ENCODE data around the gene TPPP.
"Not testable (repeated sequence)": the region's sequence is repeated elsewhere in the genome, so short reads cannot be mapped to it uniquely, and the experiment has no call there.

The TPPP gene

DNA sequence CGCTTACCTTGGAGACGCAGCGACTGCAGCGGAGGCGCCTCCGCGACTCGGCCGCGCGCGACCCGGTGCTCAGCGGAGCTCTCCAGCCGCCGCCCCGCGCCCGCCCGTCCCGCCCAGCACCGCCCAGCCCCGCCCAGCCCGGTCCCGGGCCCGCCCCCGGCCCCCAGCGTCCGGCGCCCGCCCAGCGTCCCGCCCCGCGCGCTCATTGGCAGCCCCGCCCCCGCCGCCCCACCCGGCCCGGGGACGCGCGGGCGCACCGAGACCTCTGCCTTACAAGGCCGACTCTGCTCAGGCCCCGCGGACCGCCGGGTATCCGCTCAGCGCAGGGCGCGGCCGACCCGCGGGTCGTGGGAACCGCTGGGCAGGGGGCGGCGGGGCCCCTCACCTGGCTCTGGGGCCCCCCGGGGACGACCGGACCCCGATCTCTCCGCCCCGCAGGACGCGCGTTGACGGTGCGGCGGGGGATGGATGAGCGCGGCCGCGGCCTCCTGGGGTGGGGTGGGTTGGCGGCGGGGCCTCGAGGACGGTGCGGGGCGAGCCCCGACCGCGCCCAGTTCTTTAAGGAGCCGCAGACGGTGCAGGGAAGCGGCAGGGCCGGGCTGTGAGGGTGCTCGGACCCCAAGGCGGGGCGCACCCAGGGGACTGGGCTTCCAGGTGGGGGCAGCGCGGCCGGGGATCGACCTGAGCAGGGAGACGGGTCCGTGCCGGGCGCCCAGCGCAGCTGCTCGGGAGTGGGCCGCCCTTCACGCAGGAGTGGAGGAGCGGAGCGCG is at the start of gene TPPP:
TPPP (minus strand) TSS at position 82 of the 771 bp plus-strand sequence. CDS start 15,292 bp downstream, outside the sequence.
- not testable (repeated sequence) for DNase-seq (ENCODE audit: extremely low read depth, low read depth)

GRCh38 chr5:742276-742675 is 49.1 kb upstream of the TPPP start:
- not testable (repeated sequence) for DNase-seq (ENCODE audit: extremely low read depth, low read depth)

GRCh38 chr5:734145-734544 is 41.0 kb upstream of the TPPP start:
- not testable (repeated sequence) for DNase-seq (ENCODE audit: extremely low read depth, low read depth)

DNA sequence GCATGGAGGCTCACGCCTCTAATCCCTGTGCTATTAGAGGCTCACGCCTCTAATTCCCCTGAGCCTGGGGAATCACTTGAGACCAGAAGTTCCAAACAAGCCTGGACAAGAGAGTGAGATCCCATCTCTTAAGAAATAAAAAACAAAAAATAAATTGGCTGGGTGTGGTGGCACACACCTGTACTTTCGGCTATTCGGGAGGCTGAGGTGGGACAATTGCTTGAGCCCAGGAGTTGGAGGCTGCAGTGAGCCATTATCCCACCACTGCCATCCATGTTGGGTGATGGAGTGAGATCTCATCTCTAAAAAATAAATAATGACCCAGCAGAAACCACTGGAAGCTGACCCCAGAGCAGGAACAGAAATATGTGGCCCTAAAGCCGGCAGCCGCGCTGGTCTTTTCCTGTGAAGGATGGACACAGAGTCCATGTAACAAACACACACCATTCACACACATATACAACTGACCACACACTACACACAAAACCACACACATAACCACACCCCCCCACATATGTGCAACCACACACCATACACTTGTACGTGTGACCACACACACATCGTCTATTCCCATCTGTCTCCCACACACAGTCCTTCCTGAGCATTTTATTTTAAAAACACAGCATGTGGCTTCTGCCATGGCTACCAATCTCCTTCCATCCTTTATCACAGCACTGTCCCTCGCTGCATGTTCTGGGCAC is 39.8 kb upstream of the TPPP start:
- not testable (repeated sequence) for DNase-seq (ENCODE audit: extremely low read depth, low read depth)

- DNase-seq (ENCODE audit: extremely low read depth, low read depth): not testable (repeated sequence)
Measured at GRCh38 chr5:729225-729624, 36.1 kb upstream of the TPPP start.

DNA sequence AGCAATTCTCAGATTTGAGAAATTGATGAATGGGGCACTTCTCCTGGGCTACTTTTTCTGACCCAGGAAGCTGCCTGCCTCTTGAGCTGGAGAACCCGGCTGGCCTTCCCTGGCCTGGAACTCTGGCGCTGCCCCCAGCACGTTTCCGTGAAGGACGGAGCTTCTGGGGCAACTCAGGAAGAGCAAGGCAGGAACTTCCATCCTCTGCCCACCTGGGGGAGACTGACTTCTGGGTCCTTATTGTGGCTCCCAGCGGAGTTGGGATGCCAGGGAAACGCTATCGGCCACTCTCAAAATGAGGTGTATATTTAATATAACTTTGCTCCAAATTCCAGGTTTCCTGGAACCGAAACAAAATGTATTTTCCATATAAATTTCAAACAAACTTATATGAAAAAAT is 33.9 kb upstream of the TPPP start:
- not testable (repeated sequence) for DNase-seq (ENCODE audit: extremely low read depth, low read depth)

DNA sequence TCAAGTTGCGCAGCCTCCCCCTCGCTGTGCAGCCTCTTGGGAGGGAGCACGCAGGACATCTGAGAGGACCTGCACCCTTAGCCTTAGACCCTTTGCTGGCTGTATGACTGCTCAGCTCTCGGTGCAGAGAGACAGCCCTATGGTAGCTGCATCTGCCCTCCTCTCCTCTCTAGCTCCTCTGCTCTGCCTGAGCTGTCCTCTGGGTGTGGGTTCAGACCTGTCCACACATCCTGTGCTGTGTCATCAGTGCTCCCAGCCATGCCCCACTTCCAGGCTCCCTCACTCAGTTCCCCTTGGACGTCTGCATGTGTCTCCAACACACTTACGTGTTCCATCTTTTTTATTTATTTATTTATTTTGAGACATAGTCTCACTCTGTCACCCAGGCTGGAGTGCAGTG is 30.7 kb upstream of the TPPP start:
- DNase-seq (ENCODE audit: extremely low read depth, low read depth): not testable (repeated sequence)

DNA sequence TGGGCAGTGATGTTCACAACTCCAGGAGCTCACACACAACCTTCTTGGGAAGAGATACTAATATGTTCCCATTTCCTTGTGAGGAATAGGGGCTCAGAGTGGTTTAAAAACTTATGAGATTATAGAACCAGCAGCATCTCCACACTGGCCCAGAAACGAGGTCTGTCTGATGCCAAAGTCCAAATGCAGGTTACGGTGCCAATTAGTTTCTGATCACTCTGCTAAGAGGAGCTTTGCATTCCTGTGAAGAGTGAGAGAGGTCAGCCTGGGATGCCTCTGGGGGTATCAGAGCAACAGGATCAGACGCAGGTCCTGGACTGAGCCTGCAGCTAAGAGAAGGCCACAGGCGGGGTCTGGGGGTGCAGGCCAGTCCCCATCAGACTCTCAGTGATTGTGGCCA is 30.2 kb upstream of the TPPP start:
- DNase-seq (ENCODE audit: extremely low read depth, low read depth): not testable (repeated sequence)

DNA sequence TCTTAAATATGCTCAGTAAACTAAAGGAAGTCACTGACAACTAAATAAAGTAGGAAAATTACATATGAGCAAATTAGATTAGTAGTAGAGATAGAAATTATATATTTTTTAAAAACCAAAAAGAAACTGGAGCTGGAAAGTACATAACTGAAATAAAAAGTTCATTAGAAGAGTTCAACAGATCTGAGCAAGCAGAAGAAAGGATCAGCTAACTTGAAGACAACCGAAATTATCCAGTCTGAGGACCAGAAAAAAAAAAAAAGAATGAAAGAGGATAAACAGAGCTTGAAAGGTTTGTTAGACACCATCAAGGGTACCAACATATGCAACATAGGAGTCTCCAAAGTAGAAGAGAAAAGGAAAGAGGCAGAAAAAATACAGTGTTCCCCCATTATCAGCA is 26.2 kb upstream of the TPPP start:
- not testable (repeated sequence) for DNase-seq (ENCODE audit: extremely low read depth, low read depth)

DNA sequence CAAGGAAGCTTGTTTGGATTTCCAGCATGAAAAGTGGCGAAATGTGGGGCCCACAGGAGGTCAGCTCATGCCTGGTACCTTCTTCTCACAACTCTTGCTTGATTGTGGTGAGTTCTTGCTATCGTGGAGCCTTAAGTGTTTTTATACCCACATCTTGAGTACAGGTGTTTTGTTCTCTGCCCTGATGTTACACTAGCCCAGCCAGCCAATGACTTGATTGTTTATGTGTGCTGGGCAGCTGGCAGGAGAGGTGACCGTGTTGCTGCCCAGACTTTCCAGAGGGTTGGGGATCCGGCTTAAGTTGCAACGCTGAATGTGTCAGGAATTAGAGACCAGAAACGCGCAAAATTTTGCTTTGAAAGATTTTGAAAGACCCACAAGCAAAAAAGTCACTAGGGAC is 24.0 kb upstream of the TPPP start:
- TF ChIP-seq, protein P1, sequence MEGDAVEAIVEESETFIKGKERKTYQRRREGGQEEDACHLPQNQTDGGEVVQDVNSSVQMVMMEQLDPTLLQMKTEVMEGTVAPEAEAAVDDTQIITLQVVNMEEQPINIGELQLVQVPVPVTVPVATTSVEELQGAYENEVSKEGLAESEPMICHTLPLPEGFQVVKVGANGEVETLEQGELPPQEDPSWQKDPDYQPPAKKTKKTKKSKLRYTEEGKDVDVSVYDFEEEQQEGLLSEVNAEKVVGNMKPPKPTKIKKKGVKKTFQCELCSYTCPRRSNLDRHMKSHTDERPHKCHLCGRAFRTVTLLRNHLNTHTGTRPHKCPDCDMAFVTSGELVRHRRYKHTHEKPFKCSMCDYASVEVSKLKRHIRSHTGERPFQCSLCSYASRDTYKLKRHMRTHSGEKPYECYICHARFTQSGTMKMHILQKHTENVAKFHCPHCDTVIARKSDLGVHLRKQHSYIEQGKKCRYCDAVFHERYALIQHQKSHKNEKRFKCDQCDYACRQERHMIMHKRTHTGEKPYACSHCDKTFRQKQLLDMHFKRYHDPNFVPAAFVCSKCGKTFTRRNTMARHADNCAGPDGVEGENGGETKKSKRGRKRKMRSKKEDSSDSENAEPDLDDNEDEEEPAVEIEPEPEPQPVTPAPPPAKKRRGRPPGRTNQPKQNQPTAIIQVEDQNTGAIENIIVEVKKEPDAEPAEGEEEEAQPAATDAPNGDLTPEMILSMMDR (IDR thresholded peaks at IDR 0.05; ENCODE audit: low read depth, low read length): no peak
- DNase-seq (ENCODE audit: extremely low read depth, low read depth): no peak

- DNase-seq (ENCODE audit: extremely low read depth, low read depth): not testable (repeated sequence)
Measured at GRCh38 chr5:716740-717139, 23.6 kb upstream of the TPPP start.

DNA sequence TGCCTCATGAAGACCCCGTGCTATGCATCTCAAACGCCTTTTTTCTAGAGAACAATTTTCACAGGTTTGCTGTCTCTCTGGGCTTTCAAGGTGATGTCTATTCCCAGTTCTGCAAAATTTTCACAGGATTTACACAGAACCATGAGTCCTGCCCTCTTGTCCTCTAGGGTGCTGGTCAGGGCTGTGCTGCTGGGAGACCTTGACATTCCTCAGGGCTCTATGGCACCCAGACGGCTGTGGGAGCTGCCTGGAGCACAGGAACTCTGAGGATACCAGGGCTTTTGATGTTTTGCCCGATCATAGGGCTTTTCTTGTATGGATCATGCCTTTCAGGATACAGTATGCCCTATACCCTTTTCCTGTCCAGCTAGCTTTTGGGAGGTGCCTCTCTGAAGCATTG is 22.5 kb upstream of the TPPP start:
- DNase-seq (ENCODE audit: extremely low read depth, low read depth): not testable (repeated sequence)

- DNase-seq (ENCODE audit: extremely low read depth, low read depth): not testable (repeated sequence)
Measured at GRCh38 chr5:714215-715118, 21.3 kb upstream of the TPPP start.

GRCh38 chr5:713686-714085 is 20.5 kb upstream of the TPPP start:
- not testable (repeated sequence) for DNase-seq (ENCODE audit: extremely low read depth, low read depth)

DNA sequence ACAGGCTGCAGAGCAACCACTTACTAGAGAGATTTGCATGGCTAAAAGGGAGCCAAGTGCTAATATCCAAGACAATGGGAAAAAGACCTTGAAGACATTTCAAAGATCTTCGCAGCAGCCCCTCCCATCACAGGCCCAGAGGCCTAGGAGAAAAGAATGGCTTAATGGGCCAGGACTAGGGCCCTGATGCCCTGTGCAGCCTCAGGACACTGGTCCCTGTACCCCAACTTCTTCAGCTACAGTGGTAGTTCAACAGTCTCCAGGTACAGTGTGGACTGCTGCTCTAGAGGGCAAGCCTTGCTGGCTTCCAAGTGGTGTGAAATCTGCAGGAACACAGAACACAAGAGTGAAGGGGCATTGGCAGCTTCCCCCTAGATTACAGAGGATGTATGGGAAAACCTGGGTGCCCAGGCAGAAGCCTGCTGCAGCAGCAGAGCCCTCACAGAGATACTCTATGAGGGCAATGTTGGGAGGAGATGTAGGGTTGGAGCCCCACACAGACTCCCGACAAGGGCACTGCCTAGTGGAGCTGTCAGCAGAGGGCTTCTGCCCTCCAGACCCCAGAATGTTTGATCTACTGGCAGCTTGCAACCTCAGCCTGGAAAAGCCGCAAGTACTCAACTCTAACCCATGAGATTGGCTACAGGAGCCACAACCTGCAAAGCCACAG is 15.8 kb upstream of the TPPP start:
- not testable (repeated sequence) for DNase-seq (ENCODE audit: extremely low read depth, low read depth)

DNA sequence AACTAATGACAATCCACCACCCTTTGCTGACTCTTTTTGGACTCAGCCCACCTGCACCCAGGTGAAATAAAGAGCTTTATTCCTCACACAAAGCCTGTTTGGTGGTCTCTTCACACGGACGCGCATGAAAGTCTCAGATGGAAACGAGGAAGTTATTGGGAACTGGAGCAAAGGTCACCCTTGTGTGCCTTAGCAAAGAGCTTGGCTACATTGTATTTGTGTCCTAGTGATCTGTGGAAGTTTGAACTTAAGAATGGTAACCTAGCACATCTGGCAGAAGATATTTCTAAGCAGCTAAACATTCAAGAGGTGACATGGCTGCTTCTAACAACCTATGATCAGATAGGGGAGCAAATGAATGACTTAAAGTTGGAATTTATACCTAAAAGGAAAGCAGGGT is 15.2 kb upstream of the TPPP start:
- not testable (repeated sequence) for DNase-seq (ENCODE audit: extremely low read depth, low read depth)

GRCh38 chr5:706127-706526 is 13.0 kb upstream of the TPPP start:
- DNase-seq (ENCODE audit: extremely low read depth, low read depth): not testable (repeated sequence)

- not testable (repeated sequence) for DNase-seq (ENCODE audit: extremely low read depth, low read depth)
Measured at GRCh38 chr5:696753-697702, 3.9 kb upstream of the TPPP start.

All from AG09319 (cell line).